ENCODE measurements around the gene COL4A2.
"Not testable (repeated sequence)": the region's sequence is repeated elsewhere in the genome, so short reads cannot be mapped to it uniquely, and the experiment has no call there.

The COL4A2 gene

DNA sequence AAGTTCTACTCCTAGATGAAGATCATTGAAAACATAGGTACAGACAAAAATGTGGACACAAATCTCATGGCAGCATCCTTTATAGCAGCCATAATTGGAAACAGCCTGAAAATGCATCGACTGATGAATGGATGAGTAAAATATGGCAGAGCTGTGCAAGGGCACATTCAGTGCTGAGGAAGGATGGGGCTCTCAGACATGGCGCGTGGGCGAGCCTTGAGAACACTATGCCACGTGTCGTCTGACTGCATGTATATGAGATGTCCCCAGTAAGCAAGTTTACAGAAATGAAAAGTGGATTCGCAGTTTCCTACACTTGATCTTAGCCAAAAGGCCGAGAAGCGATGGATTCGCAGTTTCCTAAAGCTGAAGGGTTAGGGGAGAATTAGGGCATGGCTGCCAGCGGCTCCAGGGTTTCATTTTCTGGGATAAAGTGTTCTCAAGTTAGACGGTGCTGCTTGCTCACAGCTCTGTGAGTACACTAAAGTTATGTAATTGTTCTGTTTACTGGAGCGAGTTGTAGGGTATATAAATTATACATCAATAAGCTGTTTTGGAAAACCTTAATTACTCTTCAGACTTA, 176.4 kb downstream of the COL4A2 start:
- no peak for DNase-seq

DNA sequence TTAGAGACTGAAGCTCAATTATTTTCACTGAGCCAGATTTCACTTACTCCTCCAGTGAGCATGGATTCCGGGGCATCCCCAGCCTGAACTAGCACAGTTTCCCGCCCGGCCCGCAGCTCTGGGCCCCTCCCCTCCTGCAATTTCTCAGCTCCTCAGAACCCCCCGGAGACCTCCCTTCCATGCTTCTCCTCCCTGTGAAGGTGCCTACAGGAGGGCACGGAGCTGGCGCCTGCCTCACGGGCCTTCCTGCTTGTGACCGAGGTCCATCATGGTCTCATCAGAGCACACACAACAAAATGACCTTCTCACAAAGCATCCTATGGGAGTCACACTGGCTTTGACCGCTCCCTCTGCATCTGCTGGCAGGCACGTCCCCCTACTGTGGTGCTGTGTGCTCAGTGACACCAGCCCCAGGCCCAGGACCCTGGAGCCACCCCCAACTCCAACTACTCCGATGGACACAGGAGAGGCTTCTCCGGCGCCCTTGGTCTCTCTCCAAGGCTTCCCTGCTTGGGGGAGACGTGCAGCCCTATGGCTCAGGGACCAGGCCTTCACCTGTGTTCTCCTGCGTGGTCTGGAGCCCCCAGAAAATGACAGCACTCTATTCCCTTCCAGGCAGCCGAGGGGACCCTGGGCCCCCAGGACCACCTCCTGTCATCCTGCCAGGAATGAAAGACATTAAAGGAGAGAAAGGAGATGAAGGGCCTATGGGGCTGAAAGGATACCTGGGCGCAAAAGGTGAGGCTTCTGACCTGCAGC, 177.4 kb downstream of the COL4A2 start:
- DNase-seq: no peak

DNA sequence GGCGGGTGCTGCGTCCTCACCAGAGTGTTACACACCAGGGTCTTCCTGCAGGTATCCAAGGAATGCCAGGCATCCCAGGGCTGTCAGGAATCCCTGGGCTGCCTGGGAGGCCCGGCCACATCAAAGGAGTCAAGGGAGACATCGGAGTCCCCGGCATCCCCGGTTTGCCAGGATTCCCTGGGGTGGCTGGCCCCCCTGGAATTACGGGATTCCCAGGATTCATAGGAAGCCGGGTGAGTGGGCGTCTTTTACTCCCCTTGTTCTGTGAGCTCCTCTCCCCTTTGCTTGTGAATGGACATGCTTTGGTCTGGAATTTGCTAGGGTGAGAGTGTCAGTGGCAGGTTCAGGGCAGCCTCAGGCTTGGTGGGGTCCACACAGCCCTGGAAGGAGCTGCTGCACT, 178.5 kb downstream of the COL4A2 start:
- DNase-seq: peak; percentile 57

DNA sequence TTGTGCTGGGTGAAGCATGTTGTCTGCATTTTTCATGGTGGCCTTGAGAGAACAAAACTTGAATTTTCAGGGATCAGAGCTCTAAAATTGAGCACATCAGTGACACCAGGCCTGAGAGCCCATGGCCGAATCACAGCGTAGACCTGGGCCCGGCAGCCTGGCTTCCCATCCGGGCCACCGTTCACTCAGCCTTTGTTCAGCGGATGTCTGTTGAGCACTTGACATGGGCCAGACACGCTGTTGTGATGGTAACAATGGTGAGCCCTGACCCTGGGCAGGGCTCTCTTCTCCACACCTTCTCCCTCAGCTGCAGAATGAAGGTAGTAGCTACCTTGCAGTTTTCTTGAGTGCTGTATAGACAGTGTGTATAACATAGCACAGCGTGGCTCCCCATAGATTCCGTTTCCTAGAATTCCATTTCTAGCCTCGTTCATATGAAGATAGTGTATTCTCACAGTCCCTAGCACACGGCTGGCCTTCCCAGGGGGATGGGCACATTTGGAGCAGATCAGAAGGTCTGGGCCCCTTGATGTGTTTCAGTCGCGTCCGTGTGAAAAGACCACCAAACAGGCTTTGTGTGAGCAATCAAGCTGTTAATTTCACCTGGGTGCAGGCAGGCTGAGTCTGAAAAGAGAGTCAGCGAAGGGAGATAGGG, 179.1 kb downstream of the COL4A2 start:
- no peak for DNase-seq

DNA sequence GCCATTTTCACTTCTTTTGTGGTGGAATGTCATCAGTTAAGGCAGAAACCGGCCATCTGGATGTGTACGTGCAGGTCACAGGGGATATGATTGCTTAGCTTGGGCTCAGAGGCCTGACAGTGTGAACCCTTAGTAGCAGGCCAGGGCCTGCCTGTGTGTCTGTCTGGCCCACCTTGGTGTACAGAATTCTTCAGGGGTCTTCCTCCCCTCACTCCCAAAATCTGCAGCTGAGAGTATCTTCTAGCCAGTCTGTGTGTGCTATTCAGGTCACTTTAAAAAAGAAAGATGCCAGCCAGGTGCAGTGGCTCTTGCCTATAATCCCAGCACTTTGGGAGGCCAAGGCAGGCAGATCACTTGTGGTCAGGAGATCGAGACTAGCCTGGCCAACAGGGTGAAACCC, 179.8 kb downstream of the COL4A2 start:
- DNase-seq: not testable (repeated sequence)

DNA sequence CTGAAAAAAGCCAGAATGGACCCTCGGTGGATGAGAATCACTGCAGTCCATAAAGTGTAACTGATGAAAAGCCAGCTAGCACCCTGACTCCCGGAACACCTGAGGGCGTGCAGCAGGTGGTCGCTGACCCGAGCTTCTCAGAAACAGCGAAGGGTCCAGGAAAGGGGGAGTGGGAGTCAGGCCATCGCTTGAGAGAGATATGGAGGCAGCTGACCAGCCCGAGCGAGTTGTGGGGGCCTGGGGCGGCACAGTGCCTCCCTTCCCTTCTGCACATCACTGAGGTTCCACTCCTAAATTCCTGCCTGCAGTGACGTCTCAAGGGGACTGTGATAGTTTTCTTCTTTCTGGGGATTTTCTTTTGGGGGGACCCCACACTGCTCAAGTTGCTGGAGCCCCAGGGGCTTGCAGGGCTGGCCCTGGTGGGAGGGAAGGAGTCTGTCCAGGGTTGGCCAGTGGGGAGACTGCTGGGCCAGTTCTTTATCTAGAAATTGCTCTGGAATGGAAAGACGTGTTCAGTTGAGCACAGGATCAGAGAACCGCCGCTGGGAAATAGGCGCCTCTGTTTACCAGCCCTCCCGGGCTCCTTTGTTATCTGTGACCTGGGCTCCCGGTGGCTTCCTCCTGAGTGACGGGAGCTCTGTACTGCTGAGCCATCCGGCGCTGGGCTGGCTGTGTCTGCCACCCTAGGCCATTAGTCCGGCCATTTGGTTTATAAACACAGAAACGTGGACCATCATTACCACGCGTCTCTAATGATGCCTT, 183.1 kb downstream of the COL4A2 start:
- no peak for DNase-seq

DNA sequence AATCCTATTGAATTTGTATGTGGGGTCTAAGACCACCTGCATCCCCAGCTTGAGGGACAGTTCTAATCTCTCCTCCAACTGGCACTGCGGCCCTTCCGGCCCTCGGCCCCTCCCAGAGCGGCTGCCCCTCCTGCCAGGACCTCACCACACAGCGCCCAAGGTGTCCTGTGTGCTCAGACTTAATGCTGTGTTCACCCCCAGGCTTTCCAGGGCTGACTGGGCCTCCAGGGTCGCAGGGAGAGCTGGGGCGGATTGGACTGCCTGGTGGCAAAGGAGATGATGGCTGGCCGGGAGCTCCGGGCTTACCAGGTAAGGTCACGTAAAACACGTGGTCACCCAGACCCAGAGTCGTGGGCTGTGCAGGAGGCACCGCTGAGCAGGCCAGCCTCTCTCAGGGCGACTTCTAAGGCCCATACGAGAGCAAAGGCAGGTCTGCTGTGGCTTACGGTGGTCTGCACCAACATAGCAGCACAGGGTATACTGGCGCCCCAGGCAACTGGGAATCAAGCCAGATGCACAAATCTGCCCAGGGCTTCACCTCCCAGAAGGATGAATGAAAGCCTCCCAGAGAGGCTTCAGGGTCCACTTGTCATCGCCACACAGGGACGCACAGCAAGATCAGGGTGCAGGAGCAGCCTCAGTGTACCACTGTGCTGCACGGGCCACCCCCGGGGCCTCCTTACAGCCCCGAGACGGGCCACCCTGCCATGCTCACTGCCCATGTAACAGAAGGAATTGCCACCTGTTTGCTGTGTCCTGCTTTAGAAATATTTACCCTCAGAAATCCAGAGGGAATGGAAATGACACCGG, 185.0 kb downstream of the COL4A2 start:
- DNase-seq: no peak

DNA sequence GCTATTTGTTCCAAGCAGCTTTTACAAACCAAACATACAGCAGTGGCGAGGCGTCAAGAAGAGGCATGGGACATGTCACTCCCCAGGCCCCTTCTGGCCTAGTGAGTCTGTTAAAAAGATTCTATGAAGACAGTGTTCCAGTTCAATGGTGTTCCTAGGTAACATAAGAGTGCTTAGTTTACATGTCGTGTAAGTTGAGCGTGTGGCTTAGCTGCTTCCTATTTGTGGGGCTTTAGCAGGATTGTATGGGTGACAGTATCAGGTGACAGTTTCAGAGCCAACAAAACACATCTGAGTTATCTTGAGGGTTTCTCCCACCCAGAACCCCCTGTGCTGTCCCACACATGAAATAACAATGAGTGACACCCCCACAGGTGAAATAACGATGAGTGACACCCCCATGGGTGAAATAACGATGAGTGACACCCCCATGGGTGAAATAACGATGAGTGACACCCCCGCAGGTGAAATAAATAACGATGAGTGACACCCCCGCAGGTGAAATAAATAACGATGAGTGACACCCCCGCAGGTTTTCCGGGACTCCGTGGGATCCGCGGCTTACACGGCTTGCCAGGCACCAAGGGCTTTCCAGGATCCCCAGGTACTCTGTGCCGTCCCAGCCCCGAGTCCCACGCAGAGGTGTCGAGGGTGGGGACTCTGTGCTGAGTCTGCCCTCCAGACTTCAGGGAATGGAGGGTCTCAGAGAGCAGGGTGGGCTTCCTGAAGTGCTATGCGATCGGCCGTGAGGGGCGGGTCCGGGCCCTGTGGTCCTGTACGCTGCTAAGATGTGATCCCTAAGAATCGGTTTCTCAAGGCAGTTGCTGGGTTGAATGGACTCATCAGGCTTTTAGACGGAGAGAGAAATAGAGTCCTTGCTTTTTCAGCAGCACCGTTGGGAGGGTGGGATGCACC, 185.9 kb downstream of the COL4A2 start:
- DNase-seq: no peak

DNA sequence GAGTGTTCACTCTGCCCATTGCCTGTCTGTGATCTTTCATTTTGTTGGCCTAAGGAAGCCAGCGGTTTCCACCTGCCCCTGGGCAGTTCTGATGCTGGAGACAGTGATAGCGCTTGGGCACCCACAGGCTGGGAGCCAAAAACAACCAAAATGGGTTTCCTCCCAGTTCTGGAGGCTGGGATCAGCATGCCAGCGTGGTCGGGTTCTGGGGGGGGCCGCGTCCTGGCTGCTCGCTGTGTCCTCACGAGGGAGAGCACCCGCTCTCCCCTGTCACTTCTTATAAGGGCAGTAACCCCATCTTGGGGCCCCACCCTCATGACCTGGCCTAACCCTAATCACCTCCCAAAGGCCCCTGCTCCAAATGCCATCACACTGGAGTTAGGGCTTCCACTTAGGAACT, 186.5 kb downstream of the COL4A2 start:
- no peak for DNase-seq

DNA sequence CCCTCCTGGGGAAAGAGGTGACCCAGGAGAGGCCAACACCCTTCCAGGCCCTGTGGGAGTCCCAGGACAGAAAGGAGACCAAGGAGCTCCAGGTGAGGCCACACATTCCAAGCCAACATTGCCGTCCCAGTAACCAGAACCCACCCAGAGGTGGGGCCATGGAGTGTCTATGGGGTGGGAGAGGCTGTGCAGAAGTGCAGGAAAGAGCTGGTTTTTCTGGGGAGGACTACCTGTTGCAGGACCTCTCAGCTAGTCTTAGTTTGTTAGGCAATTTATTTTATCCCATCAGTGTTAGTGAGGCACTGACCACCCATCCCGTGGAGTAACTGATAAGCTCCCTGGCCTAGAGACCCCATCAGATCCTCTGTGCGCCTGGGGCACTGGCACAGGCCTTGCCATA, 188.3 kb downstream of the COL4A2 start:
- DNase-seq: no peak

DNA sequence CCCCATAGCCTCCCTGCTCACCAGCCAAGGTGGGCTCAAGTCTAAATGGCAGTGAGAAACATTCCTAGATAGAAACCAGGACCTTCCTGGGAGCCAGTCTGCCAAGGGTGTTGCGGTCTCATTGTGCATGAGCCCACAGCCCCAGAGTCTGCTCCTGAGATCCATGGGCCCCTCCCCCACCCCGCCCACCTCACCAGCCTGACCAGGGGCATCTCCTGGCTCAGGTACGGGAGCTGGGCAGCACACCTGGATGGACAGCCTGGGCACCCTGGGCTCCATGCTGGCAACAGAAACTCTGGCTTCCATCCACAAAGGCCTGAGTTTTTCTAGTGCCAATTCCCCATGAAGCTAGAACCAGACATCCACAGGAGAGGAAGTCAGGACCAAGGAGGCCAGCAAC, 188.8 kb downstream of the COL4A2 start:
- DNase-seq: no peak

DNA sequence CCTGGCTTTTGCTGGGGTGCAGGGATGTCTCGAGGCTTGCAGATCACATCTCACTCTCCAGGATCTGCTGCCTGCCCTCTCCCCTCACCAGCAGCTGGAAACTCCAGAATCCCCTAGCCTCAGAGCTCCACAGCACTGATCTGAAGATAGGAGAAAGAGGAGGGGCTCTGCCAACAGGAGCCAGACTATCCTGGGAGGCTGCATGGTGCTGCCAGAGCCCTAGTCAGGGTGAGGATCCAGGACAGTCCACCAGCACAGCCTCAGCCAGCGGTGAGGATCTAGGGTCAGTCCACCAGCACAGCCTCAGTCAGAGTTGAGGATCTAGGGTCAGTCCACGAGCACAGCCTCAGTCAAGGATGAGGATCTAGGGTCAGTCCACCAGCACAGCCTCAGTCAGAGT, 189.2 kb downstream of the COL4A2 start:
- no peak for DNase-seq

DNA sequence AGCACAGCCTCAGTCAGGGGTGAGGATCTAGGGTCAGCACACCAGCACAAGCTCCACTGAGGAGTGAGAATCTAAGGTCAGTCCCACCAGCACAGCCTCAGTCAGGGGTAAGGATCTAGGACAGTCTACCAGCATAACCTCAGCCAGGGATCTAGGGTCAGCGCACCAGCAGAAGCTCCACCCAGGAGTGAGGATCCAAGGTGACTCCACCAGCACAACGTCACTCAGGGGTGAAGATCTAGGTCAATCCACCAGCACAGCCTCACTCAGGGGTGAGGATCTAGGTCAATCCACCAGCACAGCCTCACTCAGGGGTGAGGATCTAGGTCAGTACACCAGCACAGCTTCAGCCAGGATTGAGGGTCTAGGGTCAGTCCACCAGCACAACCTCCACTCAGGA, 189.9 kb downstream of the COL4A2 start:
- no peak for DNase-seq

DNA sequence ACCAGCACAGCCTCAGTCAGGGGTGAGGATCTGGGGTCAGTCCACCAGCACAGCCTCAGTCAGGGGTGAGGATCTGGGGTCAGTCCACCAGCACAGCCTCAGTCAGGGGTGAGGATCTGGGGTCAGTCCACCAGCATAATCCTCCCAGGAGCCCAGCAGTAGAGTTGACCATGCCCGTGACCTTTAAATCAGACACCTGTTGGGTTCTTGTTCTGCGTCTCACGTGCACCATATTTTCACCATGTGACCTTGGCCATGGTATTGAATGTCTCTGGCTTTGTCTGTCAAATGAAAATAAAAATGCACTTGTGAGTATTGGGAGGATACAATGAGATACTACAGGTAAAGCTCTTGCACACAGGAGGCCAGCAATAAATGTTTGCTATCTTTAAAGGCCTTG, 190.8 kb downstream of the COL4A2 start:
- DNase-seq: not testable (repeated sequence)

DNA sequence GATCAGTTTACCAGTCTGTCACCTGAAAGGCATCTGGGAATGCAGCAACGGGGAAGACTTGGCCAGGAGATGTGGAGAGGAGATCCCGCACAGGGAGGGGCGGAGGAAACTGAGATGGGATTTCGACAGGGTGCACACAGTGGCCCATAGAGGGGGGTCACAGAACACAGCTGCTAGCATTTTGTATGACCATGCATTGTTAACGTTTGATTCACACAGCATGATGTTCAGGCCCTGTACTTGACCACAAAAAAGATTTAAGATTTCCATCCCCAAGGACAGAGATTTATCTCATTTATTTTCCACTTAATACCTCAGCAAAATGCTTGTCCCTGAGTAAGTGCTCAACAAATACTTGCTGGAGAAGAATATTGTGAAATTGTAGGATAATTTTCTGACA, 191.2 kb downstream of the COL4A2 start:
- peak; percentile 7 for DNase-seq

DNA sequence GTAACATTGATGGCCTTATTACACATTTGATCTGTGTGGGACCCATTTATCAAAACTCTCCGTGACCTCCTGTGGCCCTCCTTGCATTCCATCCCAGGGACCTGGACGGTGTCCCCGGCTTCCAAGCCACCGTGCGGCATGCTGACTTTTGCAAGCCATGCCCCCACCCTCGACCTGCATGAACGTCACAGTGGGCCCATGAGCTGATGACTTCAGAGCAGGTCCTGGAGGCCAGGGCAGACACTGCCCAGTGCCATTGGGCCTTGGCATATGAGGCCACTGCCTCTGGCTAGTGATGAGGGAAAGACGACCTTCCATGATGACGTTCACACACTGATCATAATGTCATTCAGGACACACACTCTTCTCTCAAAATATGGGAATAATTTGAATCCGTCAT, 191.7 kb downstream of the COL4A2 start:
- DNase-seq: no peak

DNA sequence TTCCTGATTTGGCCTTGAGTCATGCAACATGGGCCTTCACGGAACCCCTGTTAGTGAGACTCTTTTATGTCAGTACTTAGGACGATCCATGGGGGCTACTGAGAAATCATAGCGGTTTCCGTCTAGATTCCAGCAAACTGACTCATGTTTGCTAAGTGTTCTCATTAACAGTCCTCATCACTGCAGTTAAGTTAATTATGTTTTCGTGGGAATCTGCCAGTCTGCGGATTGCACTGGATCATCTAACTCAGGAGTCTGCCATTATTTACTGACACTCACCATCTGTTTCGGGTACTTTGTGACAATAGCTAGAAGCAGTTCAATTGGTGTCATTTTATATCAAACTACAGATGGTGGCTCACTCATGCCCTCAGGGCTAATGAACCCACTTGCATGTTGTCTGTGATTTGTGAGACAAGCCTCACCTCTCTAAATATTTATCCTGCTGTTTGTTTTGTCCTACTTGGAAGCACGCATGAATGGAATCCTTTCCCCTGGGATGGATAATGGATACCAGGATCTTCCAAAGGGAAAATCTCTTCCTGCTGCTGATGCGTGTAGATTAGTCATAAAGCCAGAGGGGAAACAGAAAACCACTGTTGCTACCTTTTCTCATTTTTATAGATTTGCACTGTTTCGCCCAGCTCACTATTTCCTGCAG, 192.7 kb downstream of the COL4A2 start:
- DNase-seq: peak; percentile 85

DNA sequence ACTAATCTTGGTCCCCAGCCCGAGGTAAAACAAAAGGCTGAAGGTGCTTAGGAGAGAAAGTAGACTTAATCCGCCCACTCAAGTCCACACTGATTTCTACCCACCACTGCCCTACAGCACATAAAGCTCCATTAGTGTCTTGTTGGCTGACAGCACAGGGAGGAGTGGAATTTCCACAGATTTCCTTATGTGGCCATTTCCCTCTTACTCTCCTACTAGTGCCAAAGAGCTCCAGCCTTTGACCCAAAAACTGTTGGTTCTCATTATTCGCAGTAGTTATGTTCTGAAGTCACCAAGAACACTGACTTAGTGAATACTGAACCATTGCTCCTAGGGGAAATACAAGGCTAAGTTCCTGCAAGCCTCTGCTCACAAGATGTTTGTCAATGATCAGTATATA, 193.3 kb downstream of the COL4A2 start:
- no peak for DNase-seq

DNA sequence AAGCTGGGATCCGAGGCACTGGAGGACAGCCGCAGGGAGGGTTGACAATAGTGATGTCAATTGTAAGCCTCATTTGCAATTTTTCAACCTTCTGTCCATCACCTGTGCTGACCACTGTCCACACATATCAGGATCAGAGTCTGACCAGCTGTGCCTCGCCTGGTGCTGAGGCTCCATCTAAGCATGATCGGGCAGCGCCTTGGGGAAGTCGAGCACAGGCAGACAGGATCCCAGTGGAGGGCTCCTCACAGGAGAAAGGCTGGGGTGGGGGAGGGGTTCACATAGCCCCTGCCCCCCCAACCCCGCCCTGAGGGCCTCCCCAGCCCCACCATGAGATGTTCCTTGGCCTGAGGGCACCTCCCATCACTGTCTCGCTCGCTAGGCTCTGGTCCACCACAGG, 194.1 kb downstream of the COL4A2 start:
- DNase-seq: no peak

DNA sequence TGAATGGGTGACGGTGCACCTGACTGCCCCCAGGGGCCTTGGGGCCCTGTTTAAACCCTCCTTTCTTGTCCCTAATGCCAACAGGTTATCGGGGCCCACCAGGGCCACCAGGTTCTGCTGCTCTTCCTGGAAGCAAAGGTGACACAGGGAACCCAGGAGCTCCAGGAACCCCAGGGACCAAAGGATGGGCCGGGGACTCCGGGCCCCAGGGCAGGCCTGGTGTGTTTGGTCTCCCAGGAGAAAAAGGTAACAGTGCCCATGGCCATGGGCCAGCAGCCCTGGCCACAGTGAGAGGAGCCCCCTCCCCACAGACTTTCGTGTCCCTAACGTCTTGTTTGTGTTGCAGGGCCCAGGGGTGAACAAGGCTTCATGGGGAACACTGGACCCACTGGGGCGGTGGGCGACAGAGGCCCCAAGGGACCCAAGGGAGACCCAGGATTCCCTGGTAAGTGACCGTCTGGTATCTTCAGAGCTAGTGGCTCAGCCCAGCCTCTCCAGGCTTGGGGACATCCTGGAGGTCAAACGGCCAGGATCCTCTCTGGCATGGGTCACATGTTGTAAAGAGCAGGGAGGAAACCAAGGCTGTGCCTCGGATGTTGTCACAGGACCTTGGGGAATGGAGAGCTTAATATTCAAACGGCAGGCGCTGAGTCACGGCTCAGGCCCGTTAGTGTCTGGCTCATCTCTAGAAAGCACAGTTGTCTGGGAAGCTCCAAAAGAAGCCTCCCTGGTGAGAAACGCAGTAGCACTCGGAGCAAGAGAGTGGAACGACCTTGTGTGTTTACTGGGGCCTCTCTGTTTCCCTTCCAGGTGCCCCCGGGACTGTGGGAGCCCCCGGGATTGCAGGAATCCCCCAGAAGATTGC, 196.2 kb downstream of the COL4A2 start:
- DNase-seq: peak; percentile 40
